Esophagus squamous epithelium (tissue), 4 donors: Measurements from ENCODE around the gene ANKFN1.

Experiments used
- CTCF ChIP-seq, 6 experiments: fragments of 450-650 bp in 4 of 6; fragments of 200-600 bp in 2 of 6; sonication (generic) in 2 of 6; IDR thresholded peaks; one replicate each; pipeline ENCODE4 v1.5.1; 2016 to 2019; ENCODE audit warnings: antibody characterized with exemption in 6 of 6, mild to moderate bottlenecking in 4 of 6, moderate library complexity in 4 of 6
- POLR2A ChIP-seq, 4 donors: fragments of 450-650 bp; IDR thresholded peaks; one replicate each; pipeline ENCODE4 v1.6.1; 2017; ENCODE audit warnings: antibody characterized with exemption in 4 of 4, mild to moderate bottlenecking in 4 of 4, moderate library complexity in 3 of 4

DNA sequence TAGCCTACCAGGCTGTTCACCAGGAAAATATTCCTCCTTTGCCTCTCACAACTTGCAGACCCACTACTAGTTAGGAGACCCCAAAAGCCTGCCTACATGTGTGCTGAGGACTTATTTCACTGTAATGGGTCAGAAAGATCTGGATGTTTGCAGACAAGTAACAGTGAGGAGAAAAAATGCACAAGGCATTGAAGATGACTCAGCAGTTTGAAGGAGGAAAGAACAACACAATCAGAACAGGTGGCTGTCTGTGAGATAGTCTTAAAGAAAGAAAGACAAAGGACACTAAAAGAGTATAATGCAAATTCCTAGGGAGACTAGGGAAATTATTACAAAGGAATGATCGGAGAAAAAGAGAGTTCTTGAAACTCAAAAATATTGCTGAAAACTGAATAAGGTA, 69.0 kb downstream of the ANKFN1 start:
- no peak for TF ChIP-seq CTCF (IDR thresholded peaks at IDR 0.05)
- no peak for TF ChIP-seq POLR2A (IDR thresholded peaks at IDR 0.05)
